ENCODE measurements around the gene ITPR1.
"Not testable (repeated sequence)": the region's sequence is repeated elsewhere in the genome, so short reads cannot be mapped to it uniquely, and the experiment has no call there.

- not testable (repeated sequence) for TF ChIP-seq CTCF (conservative IDR thresholded peaks at IDR 0.05; ENCODE audit: low read depth in 2 of 2); NANOG (IDR thresholded peaks at IDR 0.05; ENCODE audit: borderline replicate concordance); CREB1 (CRISPR knock-in tag; IDR thresholded peaks at IDR 0.05; ENCODE audit: low read depth)
Observed at GRCh38 chr3:4456780-4457179, 36.4 kb upstream of the ITPR1 start.

All from GM23338 (cell line).